ENCODE measurements around the gene DIRAS1.
"Not testable (repeated sequence)": the region's sequence is repeated elsewhere in the genome, so short reads cannot be mapped to it uniquely, and the experiment has no call there.

The DIRAS1 gene

DNA sequence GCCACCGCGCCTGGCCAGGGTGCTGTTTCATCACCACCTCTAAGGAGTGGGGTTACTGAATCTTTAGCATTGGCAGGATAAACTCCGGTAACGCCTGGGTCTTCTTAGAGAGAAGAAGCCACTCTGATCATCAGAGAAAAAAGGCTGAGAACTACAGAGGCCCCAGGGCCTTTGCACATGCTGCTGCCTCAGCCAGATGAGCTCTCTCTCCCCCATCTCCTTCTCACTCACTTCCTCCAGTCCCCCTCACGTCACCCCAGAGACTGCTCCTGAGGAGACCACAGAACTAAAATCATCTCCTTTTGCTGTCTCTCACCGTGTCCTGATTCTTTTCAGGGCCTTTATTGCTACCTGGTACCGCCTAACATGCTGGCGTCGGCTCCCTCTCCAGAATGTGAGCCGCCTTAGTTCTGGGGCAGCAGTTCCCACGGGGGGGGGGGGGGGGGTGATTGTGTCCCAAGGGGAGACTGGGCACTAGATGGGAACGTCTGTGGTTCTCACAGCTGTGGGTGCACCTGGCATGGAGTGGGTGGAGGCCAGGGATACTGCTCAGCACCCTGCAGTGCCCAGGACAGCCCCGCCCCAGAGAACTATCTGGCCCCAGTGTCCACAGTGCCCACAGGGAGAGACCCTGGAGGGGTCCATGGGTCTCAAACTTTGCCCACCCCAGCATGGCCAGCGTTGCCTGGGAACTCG, 5.1 kb upstream of the DIRAS1 start:
- FAIRE-seq: no peak

- FAIRE-seq: no peak
Observed at GRCh38 chr19:2724148-2724557, 3.0 kb upstream of the DIRAS1 start.

DNA sequence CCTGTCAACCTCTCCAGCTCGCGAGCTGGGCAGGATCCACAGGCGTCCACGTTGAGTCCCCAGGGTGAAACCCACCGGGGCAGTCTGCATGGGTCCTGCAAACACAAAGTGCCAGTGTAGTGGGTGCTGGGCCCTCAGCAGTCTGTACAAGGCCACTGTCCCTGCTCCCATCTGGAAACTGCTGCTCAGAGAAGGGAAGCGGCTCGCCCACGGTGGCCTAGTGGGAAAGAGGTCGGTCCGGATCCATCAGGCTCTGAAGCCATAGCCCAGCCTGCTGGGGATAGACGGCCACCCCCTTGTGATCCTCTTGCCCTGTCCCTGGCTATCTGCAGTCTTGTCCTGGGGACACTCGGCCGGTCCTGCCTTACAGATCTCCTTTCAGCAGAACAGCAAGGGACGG, 2.6 kb upstream of the DIRAS1 start:
- no peak for FAIRE-seq

DNA sequence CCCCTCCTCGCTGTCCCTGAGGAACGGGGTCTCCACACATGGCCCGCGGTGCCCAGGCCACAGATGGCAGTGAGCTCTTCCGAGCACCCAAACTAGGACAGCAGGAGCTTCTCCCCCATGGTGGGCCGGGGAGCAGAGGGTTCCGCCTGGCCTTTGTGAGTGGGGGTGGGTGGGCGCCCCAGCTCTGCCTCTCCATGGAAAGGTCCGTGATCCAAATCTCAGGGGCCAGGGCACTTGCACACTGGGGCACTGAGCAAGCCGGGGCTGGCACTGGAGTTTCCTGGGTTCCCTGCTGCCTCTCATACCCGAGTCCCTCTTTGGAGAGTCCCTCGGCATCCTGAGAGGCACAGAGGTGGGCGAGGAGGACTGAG, 2.2 kb upstream of the DIRAS1 start:
- FAIRE-seq: no peak

DNA sequence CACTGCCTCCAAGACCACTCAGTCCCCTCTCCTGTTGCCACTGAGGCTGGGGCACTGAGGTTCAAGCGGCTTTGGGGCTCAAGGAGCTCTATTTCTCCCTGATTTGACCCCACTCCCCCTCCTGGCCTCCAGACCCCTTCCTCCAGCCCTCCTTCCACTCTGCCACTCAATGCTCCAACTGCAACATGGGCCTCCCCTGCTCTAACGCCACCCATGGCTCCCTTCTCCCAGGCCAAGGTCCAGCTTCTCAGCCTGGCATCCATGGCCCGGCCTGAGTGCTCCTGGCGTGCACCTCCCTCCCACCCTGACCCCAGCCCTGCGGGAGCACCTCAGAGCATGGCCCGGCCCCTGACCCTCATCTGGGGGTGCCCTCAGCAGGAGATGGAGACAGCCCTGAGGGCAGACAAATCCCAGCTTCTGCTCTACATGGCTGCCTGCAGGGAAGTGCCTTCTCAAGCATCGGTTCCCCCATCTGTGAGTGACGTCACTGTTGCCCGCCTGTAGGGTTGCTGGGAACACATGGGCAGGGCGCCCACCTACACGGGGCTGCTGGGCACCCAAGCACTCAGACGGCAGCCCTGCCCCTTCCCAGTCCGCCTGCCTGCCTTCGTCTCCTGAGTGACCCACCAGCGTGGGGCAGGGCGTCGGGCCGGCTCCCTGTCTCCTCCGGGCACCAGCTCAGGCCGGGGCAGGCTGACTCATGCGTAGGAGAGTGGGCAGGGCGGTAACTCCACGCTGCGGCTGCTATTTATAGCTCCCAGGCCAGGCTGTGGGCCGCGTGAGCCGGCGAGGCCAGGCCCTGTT, 1.6 kb upstream of the DIRAS1 start:
- no peak for FAIRE-seq

DNA sequence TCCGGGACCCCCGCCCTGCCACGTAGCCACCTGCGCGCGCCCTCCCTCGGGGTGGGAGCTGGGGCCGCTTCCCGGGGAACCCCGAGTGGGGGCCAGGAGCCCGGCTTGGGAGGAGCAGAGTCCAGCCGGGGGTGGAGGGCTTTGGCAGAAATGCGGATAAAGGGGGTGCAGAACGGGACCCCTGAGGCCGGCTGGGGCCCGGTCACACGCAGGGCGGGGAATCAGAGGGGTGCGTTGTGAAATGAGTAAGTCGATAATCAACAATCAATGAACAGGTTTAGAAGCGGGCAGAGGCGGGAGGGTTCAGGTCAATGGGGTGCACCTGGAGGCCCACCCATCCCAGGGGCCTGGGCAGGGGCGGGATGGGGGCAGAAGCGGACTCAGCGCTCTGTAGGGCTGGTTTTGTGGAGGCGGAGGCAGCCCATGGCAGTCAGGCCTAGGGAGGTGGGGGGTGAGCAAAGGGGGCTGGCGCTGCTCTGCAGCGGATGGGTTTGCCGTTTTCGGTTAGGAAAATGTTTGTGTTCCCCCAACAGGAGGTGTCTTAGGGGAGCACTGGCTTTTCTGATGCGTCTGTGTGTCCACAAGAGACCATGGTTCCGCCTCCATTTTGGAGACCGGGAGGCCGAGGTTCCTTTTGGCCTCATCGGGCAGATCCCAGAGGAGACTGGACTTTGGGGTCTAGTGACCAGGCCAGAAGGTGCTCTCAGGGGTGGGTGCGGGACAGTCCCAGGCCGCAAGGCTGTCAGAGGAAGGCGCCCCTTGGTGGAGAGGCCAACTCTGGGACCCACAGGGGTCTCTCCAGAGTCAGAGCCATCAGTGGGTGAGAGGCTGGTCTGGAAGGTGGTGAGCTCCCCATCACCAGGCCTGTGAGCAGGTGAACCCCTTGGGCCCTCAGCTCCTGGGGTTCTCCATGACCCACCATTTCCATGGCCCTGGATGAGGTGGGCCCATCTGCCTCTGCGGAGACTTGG, 683 bp upstream of the DIRAS1 start:
- no peak for FAIRE-seq

GRCh38 chr19:2719920-2720776, 1.0 kb downstream of the DIRAS1 start:
- FAIRE-seq: no peak

GRCh38 chr19:2719232-2719735, 1.9 kb downstream of the DIRAS1 start:
- FAIRE-seq: no peak

DNA sequence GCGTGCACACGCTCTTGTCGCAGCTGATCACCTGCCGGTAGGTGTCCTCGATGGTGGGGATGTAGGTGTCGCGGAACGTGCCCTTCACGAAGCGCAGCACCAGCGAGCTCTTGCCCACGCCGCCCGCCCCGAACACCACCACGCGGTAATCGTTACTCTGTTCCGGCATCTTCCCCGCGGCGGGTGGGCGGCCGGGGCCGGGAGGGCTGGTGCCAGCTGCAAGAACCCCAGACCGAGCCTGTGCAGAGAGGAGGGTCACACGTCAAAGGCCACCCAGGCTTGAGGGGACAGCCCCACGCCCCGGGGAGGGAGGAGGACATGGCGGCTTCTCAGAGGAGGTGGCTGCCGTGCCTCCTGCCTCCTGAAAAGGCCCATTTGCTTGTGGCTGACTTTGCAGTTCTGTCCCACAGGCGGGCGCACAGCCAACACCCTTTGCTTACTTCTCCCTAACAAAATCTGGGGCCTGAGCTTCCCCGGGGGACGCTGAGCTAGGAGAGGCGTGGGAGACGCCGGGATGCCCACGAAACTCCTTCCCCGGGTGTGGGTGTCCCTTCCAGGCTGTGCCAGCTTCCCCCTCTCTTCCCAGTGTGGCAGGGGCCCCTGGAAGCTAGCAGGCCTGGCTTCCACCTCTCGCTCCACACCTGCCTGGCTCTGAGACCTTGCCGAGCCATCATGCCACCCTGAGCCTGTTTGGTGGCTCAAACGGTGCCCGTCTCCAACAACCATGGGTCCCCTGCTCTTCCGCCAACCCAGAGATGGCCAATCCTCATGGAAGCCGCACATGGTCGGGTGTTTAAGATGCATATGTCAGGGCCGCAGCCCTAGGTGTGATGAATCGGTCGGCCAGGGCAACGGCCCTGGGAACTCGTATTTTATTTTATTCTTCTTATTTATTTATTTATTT, 3.3 kb downstream of the DIRAS1 start:
- no peak for FAIRE-seq

DNA sequence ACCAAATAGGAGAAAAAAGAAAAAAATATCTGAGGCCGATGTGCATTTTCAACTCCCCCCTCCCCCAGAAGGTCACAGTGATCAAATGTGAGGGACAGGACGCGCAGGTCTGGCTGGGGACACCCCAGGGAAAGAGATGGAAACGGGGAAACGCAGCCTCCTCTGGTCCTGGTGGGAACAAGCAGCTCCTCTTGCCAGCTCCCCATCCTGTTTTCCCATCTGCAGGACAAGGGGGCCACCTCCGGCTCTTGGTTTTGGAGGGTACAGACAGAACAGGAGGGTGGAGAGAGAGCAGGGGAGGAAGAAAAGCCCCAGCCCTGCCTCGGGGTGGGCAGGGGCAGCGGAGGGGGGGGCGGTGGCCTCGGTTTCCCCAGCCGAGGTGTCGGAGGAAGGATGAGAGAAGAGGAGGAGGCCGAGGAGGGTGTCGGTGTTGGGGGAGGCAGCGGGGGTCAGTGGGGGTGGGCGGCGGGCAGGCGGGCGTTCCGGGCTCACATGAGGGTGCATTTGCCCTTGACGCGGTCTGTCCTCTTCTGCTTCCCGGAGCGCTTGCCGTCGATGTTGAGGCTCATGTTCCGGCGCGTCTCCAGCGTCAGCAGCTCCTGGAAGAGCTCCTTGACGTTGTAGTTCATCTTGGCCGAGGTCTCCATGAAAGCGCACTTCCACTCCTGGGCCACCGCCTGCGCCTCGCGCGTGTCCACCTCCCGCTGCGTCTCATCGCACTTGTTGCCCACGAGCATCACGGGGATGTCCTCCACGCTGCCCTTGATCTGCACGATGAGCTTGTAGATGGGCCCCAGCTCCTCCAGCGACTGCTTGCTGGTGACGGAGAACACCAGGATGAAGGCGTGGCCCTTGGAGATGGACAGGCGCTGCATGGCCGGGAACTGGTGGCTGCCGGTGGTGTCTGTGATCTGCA, 4.2 kb downstream of the DIRAS1 start:
- no peak for FAIRE-seq

DNA sequence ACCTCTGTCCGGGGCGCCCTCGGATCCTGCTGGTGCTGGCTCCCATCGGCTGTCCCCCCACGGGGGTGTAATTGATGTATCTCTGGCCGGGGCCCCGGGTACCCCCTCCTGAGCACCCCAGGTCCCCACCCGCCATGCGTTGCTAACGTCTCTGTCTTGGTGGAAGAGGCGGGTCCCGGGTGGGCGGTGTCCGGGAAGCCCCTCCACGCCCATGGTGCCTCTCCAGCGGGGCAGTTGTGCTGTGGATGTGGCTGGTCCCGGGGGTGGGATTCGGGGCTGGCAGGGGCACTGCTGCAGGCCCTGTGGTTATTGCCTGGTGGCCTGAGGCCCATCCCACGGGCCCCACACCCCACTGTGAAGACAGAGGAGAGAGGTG, 4.9 kb downstream of the DIRAS1 start:
- no peak for FAIRE-seq

GRCh38 chr19:2715470-2716274, 5.5 kb downstream of the DIRAS1 start:
- FAIRE-seq: no peak

DNA sequence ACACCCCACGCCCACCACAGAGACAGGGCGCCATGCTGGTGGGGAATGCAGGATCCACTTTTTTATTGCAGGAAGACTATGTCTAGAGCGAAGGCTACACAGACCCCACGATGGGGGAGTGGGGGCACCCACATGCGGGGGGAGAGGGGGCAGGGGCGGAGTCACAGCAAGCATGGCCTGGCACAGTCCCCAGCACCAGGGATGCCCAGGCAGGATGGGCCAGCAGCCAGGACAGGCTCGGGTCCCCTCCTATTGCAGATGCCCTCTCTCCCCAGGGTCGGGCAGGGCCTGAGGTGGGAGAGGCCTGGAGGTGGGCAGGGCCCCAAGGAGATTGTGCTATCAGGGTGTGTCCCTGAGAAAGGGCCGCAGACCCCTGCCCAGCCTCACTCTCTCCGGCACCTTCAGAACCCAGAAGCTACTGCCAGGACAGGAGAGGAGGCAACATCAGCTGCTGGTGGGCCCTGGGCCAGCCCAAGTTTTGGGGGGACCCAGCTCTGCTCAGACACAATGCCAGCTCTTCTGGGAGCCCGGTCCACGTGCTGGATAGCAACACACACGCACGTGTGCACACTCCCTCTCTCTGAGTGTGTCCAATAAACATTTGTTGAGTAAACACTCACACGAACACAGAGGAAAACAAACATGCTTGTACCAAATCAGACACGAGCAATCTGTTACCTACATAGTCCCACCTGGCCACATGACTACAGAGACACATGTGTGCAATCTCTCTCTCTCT, 6.5 kb downstream of the DIRAS1 start:
- FAIRE-seq: no peak

DNA sequence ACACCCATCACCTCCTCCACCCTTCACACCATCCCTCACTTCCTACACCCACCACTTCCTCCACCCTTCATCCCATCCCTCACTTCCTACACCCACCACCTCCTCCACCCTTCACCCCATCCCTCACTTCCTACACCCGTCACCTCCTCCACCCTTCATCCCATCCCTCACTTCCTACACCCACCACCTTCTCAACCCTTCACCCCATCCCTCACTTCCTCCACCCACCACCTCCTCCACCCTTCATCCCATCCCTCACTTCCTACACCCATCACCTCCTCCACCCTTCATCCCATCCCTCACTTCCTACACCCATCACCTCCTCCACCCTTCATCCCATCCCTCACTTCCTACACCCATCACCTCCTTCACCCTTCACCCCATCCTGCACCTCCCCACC, 7.1 kb downstream of the DIRAS1 start:
- FAIRE-seq: not testable (repeated sequence)

DNA sequence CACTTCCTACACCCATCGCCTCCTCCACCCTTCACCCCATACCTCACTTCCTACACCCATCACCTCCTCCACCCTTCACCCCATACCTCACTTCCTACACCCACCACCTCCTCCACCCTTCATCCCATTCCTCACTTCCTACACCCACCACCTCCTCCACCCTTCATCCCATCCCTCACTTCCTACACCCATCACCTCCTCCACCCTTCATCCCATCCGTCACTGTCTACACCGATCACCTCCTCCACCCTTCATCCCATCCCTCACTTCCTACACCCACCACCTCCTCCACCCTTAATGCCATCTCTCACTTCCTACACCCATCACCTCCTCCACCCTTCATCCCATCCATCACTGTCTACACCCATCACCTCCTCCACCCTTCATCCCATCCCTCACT, 8.0 kb downstream of the DIRAS1 start:
- not testable (repeated sequence) for FAIRE-seq

- FAIRE-seq: no peak
Observed at GRCh38 chr19:2711875-2712205, 9.3 kb downstream of the DIRAS1 start.

DNA sequence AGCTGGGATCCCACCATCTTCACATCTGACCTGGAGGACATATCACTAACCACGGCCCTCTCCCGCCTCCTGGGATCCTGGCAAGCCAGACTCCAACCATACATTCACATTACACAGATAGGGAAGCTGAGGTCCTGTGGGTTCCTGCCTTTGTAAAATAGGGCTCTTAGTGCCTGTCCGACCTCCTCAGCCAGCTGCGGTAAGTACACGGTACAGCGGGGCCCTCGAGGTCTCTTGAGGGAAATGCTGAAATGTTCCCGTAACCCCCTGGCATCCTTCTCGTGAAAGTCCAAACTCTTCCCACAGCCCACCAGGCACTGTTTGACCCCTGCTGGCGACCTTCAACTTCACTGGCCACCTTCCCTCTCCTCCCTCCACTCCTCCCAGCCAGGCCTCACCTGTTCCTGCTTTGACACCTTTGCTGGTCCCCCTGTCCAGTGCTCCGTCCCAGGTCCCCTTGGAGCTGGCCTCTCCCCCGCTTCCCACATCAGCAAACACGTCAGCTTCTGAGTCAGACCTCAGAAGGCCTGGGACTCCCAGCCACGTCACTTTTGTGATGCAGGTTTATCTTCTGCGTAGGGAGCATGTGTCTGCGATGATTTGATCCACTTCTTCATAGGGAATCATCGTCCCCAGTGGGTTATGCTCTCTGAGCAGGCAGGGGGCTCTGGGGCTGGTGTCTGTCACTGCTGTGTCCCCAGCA, 9.8 kb downstream of the DIRAS1 start:
- no peak for FAIRE-seq

DNA sequence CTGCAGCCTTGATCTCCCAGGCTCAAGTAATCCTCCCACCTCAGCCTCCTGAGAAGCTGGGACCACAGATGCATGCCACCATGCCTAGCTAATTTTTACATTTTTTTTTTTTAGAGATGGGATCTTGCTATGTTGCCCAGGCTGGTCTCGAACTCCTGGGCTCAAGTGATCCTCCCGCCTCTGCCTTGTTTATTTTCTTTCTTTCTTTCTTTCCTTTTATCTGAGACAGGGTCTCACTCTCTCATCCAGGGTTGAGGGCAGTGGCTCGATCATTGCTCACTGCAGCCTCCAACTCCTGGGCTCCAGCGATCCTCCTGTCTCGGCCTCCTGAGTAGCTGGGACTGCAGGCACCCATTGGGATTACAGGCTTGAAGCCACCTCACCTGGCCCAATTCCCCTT, 14.9 kb downstream of the DIRAS1 start:
- FAIRE-seq: no peak

Data from endometrium (tissue), 2 donors.